Testis (tissue), 2 donors: Measurements from ENCODE around the gene PBX1.

Experiments used
- CTCF ChIP-seq, 3 experiments: fragments of 450-650 bp in 2 of 3; fragments of 200-600 bp in 1 of 3; sonication (generic) in 1 of 3; IDR thresholded peaks; one replicate each; pipeline ENCODE4 v1.5.1; 2016 to 2019; ENCODE audit warnings: antibody characterized with exemption in 3 of 3, mild to moderate bottlenecking in 2 of 3, moderate library complexity in 1 of 3
- POLR2A ChIP-seq: fragments of 450-650 bp; IDR thresholded peaks from one replicate; pipeline ENCODE4 v1.6.1; 2017; ENCODE audit warnings: antibody characterized with exemption, mild to moderate bottlenecking, moderate library complexity

- TF ChIP-seq CTCF (IDR thresholded peaks at IDR 0.05) (no peak), POLR2A (no peak)
Measured at GRCh38 chr1:164821648-164822047, 262.7 kb downstream of the PBX1 start.
